Epithelial cell of esophagus (primary cell): ENCODE data around the gene C1orf116.

Source experiments
- DNase-seq: peaks from one replicate; pipeline ENCODE4 v3.0.0; 2010; ENCODE audit warnings: low read depth
- H3K4me3 ChIP-seq: 2 replicates; pipeline ENCODE4 v1.5.1; 2011; ENCODE audit warnings: mild to moderate bottlenecking, low read length, control low read depth
- CTCF ChIP-seq: IDR thresholded peaks from 2 replicates; pipeline ENCODE4 v1.5.1; 2011; ENCODE audit warnings: low read depth, mild to moderate bottlenecking, low read length, control low read depth, inconsistent platforms; ENCODE audit not compliant: insufficient read depth; ENCODE audit errors: missing control alignments

C1orf116 gene

GRCh38 chr1:206972728-206973127 lies 59.8 kb downstream of the C1orf116 start:
- TF ChIP-seq CTCF, result no peak
- no peak overlapping the region for H3K4me3 ChIP-seq
- DNase-seq, result no peak

- no peak for TF ChIP-seq CTCF
- H3K4me3 ChIP-seq, result no peak overlapping the region
- no peak for DNase-seq
These were observed 61.4 kb downstream of the C1orf116 start for GRCh38 chr1:206971029-206971655.

- DNase-seq, result no peak
- no peak for TF ChIP-seq CTCF
- H3K4me3 ChIP-seq, result no peak within 1 kb of the TSS
These were observed 62.1 kb downstream of the C1orf116 start, which contains the start of gene FCAMR for GRCh38 chr1:206970446-206970845. FCAMR (minus strand) TSS chr1:206970460; CDS start chr1:206970125, 335 bp downstream.

GRCh38 chr1:206969090-206969489 lies 63.5 kb downstream of the C1orf116 start:
- no peak for TF ChIP-seq CTCF
- no peak for DNase-seq
- no peak overlapping the region for H3K4me3 ChIP-seq
